Neural cell (in vitro differentiated cells): ENCODE results near the gene SUCLG2. TPM values are rescaled to one million over a fixed set of nuclear protein-coding genes. Genes with fewer than 3 reads are reported as not detected.

Source experiments
- H2AFZ ChIP-seq: fragments of 200-600, 300-800 bp; sonication (generic), shearing (Covaris generic); 2 replicates; pipeline ENCODE4 v1.6.0; 2014; ENCODE audit warnings: low read depth, mild to moderate bottlenecking, antibody characterized with exemption, low read length, moderate library complexity
- H3F3A ChIP-seq: fragments of 200-600 bp; shearing (Covaris generic); 2 replicates; pipeline ENCODE4 v1.6.1; 2016; ENCODE audit warnings: mild to moderate bottlenecking, moderate library complexity, mixed read lengths, antibody characterized with exemption, low read length; ENCODE audit not compliant: insufficient read depth, poor library complexity, severe bottlenecking
- H3K27ac ChIP-seq: fragments of 200-600, 300-800 bp; sonication (generic), shearing (Covaris generic); 2 replicates; pipeline ENCODE4 v1.5.1; 2014; ENCODE audit warnings: mild to moderate bottlenecking, low read length, moderate library complexity
- H3K27me3 ChIP-seq: fragments of 300-800, 200-600 bp; sonication (generic), shearing (Covaris generic); 2 replicates; pipeline ENCODE4 v1.6.0; 2014; ENCODE audit warnings: mild to moderate bottlenecking, low read depth, low read length, moderate library complexity; ENCODE audit not compliant: insufficient read depth
- H3K36me3 ChIP-seq: fragments of 300-800, 200-600 bp; sonication (generic), shearing (Covaris generic); 2 replicates; pipeline ENCODE4 v1.5.1; 2014; ENCODE audit warnings: mild to moderate bottlenecking, antibody characterized with exemption, low read length, moderate library complexity; ENCODE audit not compliant: insufficient read depth
- H3K4me2 ChIP-seq: fragments of 300-800, 200-600 bp; sonication (generic), shearing (Covaris generic); 2 replicates; pipeline ENCODE4 v1.6.0; 2014; ENCODE audit warnings: mild to moderate bottlenecking, low read length
- H3K4me3 ChIP-seq: fragments of 300-800, 200-600 bp; sonication (generic), shearing (Covaris generic); 2 replicates; pipeline ENCODE4 v1.5.1; 2014; ENCODE audit warnings: mild to moderate bottlenecking, low read length, moderate library complexity
- H3K79me2 ChIP-seq: fragments of 200-600 bp; shearing (Covaris generic); replicated peaks from 2 replicates; pipeline ENCODE4 v1.6.0; 2014; ENCODE audit warnings: mild to moderate bottlenecking, low read length, moderate library complexity; ENCODE audit not compliant: insufficient read depth
- H3K9ac ChIP-seq: fragments of 300-800, 200-600 bp; sonication (generic), shearing (Covaris generic); 2 replicates; pipeline ENCODE4 v1.6.1; 2016; ENCODE audit warnings: mild to moderate bottlenecking, low read length, mixed read lengths
- H3K9me2 ChIP-seq: fragments of 200-600 bp; shearing (Covaris generic); 2 replicates; pipeline ENCODE4 v1.6.1; 2016; ENCODE audit warnings: mild to moderate bottlenecking, low read length, mixed read lengths; ENCODE audit not compliant: insufficient read depth
- H3K9me3 ChIP-seq: fragments of 200-600, 300-800 bp; sonication (generic), shearing (Covaris generic); 2 replicates; pipeline ENCODE4 v1.6.1; 2016; ENCODE audit warnings: mild to moderate bottlenecking, mixed run types, low read length, moderate library complexity, mixed read lengths
- H4K20me1 ChIP-seq: fragments of 200-600 bp; shearing (Covaris generic); 2 replicates; pipeline ENCODE4 v1.6.1; 2016; ENCODE audit warnings: mild to moderate bottlenecking, mixed run types; ENCODE audit not compliant: insufficient read depth
- CTCF ChIP-seq: fragments of 450-650 bp; IDR thresholded peaks from 2 replicates; pipeline ENCODE4 v1.5.1; 2014; ENCODE audit warnings: antibody characterized with exemption, mild to moderate bottlenecking, moderate library complexity; ENCODE audit not compliant: poor library complexity, severe bottlenecking
- EP300 ChIP-seq: fragments of 450-650 bp; conservative IDR thresholded peaks from 2 replicates; pipeline ENCODE4 v1.6.1; 2014; ENCODE audit warnings: antibody characterized with exemption, mild to moderate bottlenecking, moderate library complexity; ENCODE audit not compliant: poor library complexity, severe bottlenecking
- EZH2 ChIP-seq: fragments of 200-600, 300-800 bp; shearing (Covaris generic), sonication (generic); IDR thresholded peaks from 2 replicates; pipeline ENCODE4 v1.6.1; 2014; ENCODE audit warnings: antibody characterized with exemption, low read length, borderline replicate concordance, mild to moderate bottlenecking; ENCODE audit not compliant: insufficient read depth, poor library complexity, severe bottlenecking
- MXI1 ChIP-seq: fragments of 450-650 bp; conservative IDR thresholded peaks from 2 replicates; pipeline ENCODE4 v1.6.1; 2014; ENCODE audit warnings: antibody characterized with exemption, mild to moderate bottlenecking; ENCODE audit not compliant: poor library complexity, severe bottlenecking
- POLR2AphosphoS5 ChIP-seq: IDR thresholded peaks from 2 replicates; pipeline ENCODE4 v1.6.1; 2012
- RAD21 ChIP-seq: fragments of 450-650 bp; conservative IDR thresholded peaks from 2 replicates; pipeline ENCODE4 v1.6.1; 2014; ENCODE audit warnings: antibody characterized with exemption, mild to moderate bottlenecking, moderate library complexity
- REST ChIP-seq: IDR thresholded peaks from 2 replicates; pipeline ENCODE4 v1.6.1; 2012; ENCODE audit warnings: borderline replicate concordance
- SMC3 ChIP-seq: fragments of 450-650 bp; conservative IDR thresholded peaks from 2 replicates; pipeline ENCODE4 v1.6.1; 2014; ENCODE audit warnings: antibody characterized with exemption, mild to moderate bottlenecking, moderate library complexity; ENCODE audit not compliant: poor library complexity
- TAF1 ChIP-seq: IDR thresholded peaks from 2 replicates; pipeline ENCODE4 v1.6.1; 2012; ENCODE audit warnings: low read depth
- polyA plus RNA-seq: library from polyadenylated mRNA; depleted of rRNA; stranded (reverse); fragments of >200 nt; gene quantifications from 2 replicates; pipeline ENCODE4 v1.2.3, GENCODE V29; 2014

SUCLG2 gene
- polyA plus RNA-seq, 1 donor from 2014 or later = 0.15 TPM

- Histone ChIP-seq H3K9ac (no peak overlapping the region), H3K4me2 (no peak overlapping the region), H3K79me2 (no peaks in the 10 kb centered on the region), H3K27ac (no peak overlapping the region), H3K9me2 (no peaks in the 10 kb centered on the region), H4K20me1 (no peaks in the 10 kb centered on the region), H3F3A (no peaks in the 10 kb centered on the region), H2AFZ (no peak overlapping the region), H3K36me3 (no peaks in the 10 kb centered on the region), H3K27me3 (no peaks in the 10 kb centered on the region), H3K9me3 (no peaks in the 10 kb centered on the region), H3K4me3 (no peak overlapping the region)
- TF ChIP-seq MXI1 (no peak), EZH2 (no peak), SMC3 (no peak), CTCF (no peak)
Observed at GRCh38 chr3:67384016-67384415, 270.4 kb downstream of the SUCLG2 start.

- H3K9me3 ChIP-seq = no peaks in the 10 kb centered on the region
- H3K27ac ChIP-seq = no peak overlapping the region
- no peak overlapping the region for H3K4me2 ChIP-seq
- no peak overlapping the region for H3K4me3 ChIP-seq
- H2AFZ ChIP-seq = no peak overlapping the region
- H3K9me2 ChIP-seq = no peaks in the 10 kb centered on the region
- TF ChIP-seq EZH2 = no peak
- no peak for TF ChIP-seq MXI1
- no peak for TF ChIP-seq RAD21
- no peak for TF ChIP-seq POLR2AphosphoS5
- TF ChIP-seq TAF1 = no peak
- no peak for TF ChIP-seq REST
- TF ChIP-seq SMC3 = no peak
- TF ChIP-seq EP300 = no peak
- no peak for TF ChIP-seq CTCF
- no peaks in the 10 kb centered on the region for H3F3A ChIP-seq
- no peaks in the 10 kb centered on the region for H3K79me2 ChIP-seq
- no peak overlapping the region for H3K9ac ChIP-seq
- H4K20me1 ChIP-seq = no peaks in the 10 kb centered on the region
- no peaks in the 10 kb centered on the region for H3K27me3 ChIP-seq
- H3K36me3 ChIP-seq = no peaks in the 10 kb centered on the region
Observed at GRCh38 chr3:67383379-67383778, 271.0 kb downstream of the SUCLG2 start.
